ENCODE measurements around the gene SERINC1.

Gene SERINC1

GRCh38 chr6:122416825-122417224, 54.8 kb downstream of the SERINC1 start:
- no peak for DNase-seq (ENCODE audit: low read depth)
- H3K4me3 ChIP-seq (ENCODE audit: low read depth, low read length) = no peak overlapping the region

GRCh38 chr6:122412001-122412400, 59.6 kb downstream of the SERINC1 start:
- no peak for TF ChIP-seq MAX (IDR thresholded peaks at IDR 0.05; ENCODE audit: low read depth, low read length)
- TF ChIP-seq MYC (IDR thresholded peaks at IDR 0.05; ENCODE audit: low read depth, low read length) = no peak
- no peak for TF ChIP-seq CTCF (IDR thresholded peaks at IDR 0.05; ENCODE audit: low read depth, low read length)
- TF ChIP-seq POLR2A (IDR thresholded peaks at IDR 0.05; ENCODE audit: extremely low read depth, insufficient read length) = no peak
- DNase-seq (ENCODE audit: low read depth) = no peak
- no peak overlapping the region for H3K4me3 ChIP-seq (ENCODE audit: low read depth, low read length)

More at GRCh38 chr6:122416825-122417224, 54.8 kb downstream of the SERINC1 start:
- TF ChIP-seq MAX (IDR thresholded peaks at IDR 0.05; ENCODE audit: low read depth, low read length) = no peak
- TF ChIP-seq MYC (IDR thresholded peaks at IDR 0.05; ENCODE audit: low read depth, low read length) = no peak
- TF ChIP-seq POLR2A (IDR thresholded peaks at IDR 0.05; ENCODE audit: extremely low read depth, insufficient read length) = no peak
- TF ChIP-seq CTCF (IDR thresholded peaks at IDR 0.05; ENCODE audit: low read depth, low read length) = no peak

- no peak for DNase-seq (ENCODE audit: low read depth)
These were observed 62.7 kb downstream of the SERINC1 start for GRCh38 chr6:122408702-122409458.

GRCh38 chr6:122408240-122408639, 63.4 kb downstream of the SERINC1 start:
- TF ChIP-seq POLR2A (IDR thresholded peaks at IDR 0.05; ENCODE audit: extremely low read depth, insufficient read length) (no peak), MYC (IDR thresholded peaks at IDR 0.05; ENCODE audit: low read depth, low read length) (no peak), CTCF (IDR thresholded peaks at IDR 0.05; ENCODE audit: low read depth, low read length) (no peak), MAX (IDR thresholded peaks at IDR 0.05; ENCODE audit: low read depth, low read length) (no peak)
- H3K4me3 ChIP-seq (ENCODE audit: low read depth, low read length) = no peak overlapping the region
- no peak for DNase-seq (ENCODE audit: low read depth)

More at GRCh38 chr6:122408702-122409458, 62.7 kb downstream of the SERINC1 start:
- H3K4me3 ChIP-seq (ENCODE audit: low read depth, low read length) = no peak overlapping the region
- TF ChIP-seq MAX (IDR thresholded peaks at IDR 0.05; ENCODE audit: low read depth, low read length) (no peak), POLR2A (IDR thresholded peaks at IDR 0.05; ENCODE audit: extremely low read depth, insufficient read length) (no peak), CTCF (IDR thresholded peaks at IDR 0.05; ENCODE audit: low read depth, low read length) (no peak), MYC (IDR thresholded peaks at IDR 0.05; ENCODE audit: low read depth, low read length) (no peak)

- TF ChIP-seq MYC (IDR thresholded peaks at IDR 0.05; ENCODE audit: low read depth, low read length) (no peak), MAX (IDR thresholded peaks at IDR 0.05; ENCODE audit: low read depth, low read length) (no peak), POLR2A (IDR thresholded peaks at IDR 0.05; ENCODE audit: extremely low read depth, insufficient read length) (no peak), CTCF (IDR thresholded peaks at IDR 0.05; ENCODE audit: low read depth, low read length) (no peak)
- no peak for DNase-seq (ENCODE audit: low read depth)
- no peak overlapping the region for H3K4me3 ChIP-seq (ENCODE audit: low read depth, low read length)
These were observed 63.9 kb downstream of the SERINC1 start for GRCh38 chr6:122407712-122408111.

Measured in NB4 (cell line).